Trophoblast cell (in vitro differentiated cells and primary cell): ENCODE data around the gene POM121.
"Not testable (repeated sequence)": the region's sequence is repeated elsewhere in the genome, so short reads cannot be mapped to it uniquely, and the experiment has no call there.

Experiments used
- DNase-seq, 2 donors: peaks; one replicate each; pipeline ENCODE4 v3.0.0-alpha.2; 2016
- H2AFZ ChIP-seq: 2 replicates; pipeline ENCODE4 v1.6.1; 2013; ENCODE audit warnings: low read length, moderate library complexity, mild to moderate bottlenecking; ENCODE audit not compliant: insufficient read depth, poor library complexity
- H2AK5ac ChIP-seq: 2 replicates; pipeline ENCODE4 v1.6.1; 2013; ENCODE audit warnings: mild to moderate bottlenecking, low read length
- H2BK120ac ChIP-seq: 2 replicates; pipeline ENCODE4 v1.6.1; 2013; ENCODE audit warnings: low read length, mild to moderate bottlenecking, moderate library complexity; ENCODE audit not compliant: insufficient read depth, poor library complexity
- H2BK12ac ChIP-seq: 2 replicates; pipeline ENCODE4 v1.6.1; 2013; ENCODE audit warnings: mild to moderate bottlenecking, low read length, moderate library complexity
- H2BK5ac ChIP-seq: 2 replicates; pipeline ENCODE4 v1.6.1; 2013; ENCODE audit warnings: low read length, low read depth, moderate library complexity, mild to moderate bottlenecking; ENCODE audit not compliant: poor library complexity
- H3K14ac ChIP-seq: 2 replicates; pipeline ENCODE4 v1.6.1; 2013; ENCODE audit warnings: mild to moderate bottlenecking, low read length
- H3K18ac ChIP-seq: 2 replicates; pipeline ENCODE4 v1.6.1; 2013; ENCODE audit warnings: mild to moderate bottlenecking, low read length
- H3K23ac ChIP-seq: 2 replicates; pipeline ENCODE4 v1.6.1; 2013; ENCODE audit warnings: low read length
- H3K27ac ChIP-seq: 2 replicates; pipeline ENCODE4 v1.5.1; 2013; ENCODE audit warnings: low read depth, mild to moderate bottlenecking, inconsistent platforms, low read length, moderate library complexity
- H3K27me3 ChIP-seq: 2 replicates; pipeline ENCODE4 v1.6.1; 2013; ENCODE audit warnings: inconsistent platforms, mild to moderate bottlenecking, low read length, moderate library complexity; ENCODE audit not compliant: insufficient read depth
- H3K36me3 ChIP-seq, 2 experiments: 1 replicate in 1 of 2; 2 replicates in 1 of 2; pipeline ENCODE4 v1.6.1; 2013; ENCODE audit warnings: low read length in 2 of 2, mild to moderate bottlenecking in 2 of 2, moderate library complexity in 1 of 2; ENCODE audit not compliant: insufficient read depth in 2 of 2, control insufficient read depth in 1 of 2
- H3K4ac ChIP-seq: 2 replicates; pipeline ENCODE4 v1.6.1; 2013; ENCODE audit warnings: low read depth, mild to moderate bottlenecking, low read length, moderate library complexity
- H3K4me1 ChIP-seq, 2 experiments: 1 replicate in 1 of 2; 2 replicates in 1 of 2; pipeline ENCODE4 v1.6.1; 2013; ENCODE audit warnings: low read length in 2 of 2, mild to moderate bottlenecking in 2 of 2, moderate library complexity in 1 of 2; ENCODE audit not compliant: insufficient read depth in 2 of 2, control insufficient read depth in 1 of 2
- H3K4me2 ChIP-seq: 2 replicates; pipeline ENCODE4 v1.6.1; 2013; ENCODE audit warnings: inconsistent platforms, mild to moderate bottlenecking, low read length, moderate library complexity
- H3K4me3 ChIP-seq: 2 replicates; pipeline ENCODE4 v1.5.1; 2013; ENCODE audit warnings: mild to moderate bottlenecking, low read depth, low read length, inconsistent platforms
- H3K79me1 ChIP-seq: one replicate; pipeline ENCODE4 v1.6.1; 2013; ENCODE audit warnings: low read length
- H3K79me2 ChIP-seq: 2 replicates; pipeline ENCODE4 v1.6.1; 2013; ENCODE audit warnings: low read length, mild to moderate bottlenecking; ENCODE audit not compliant: control insufficient read depth, insufficient read depth, poor library complexity
- H3K9ac ChIP-seq: 2 replicates; pipeline ENCODE4 v1.6.1; 2013; ENCODE audit warnings: mild to moderate bottlenecking, low read length
- H3K9me3 ChIP-seq: 2 replicates; pipeline ENCODE4 v1.6.1; 2013; ENCODE audit warnings: low read depth, mild to moderate bottlenecking, control low read depth, inconsistent platforms, low read length; ENCODE audit not compliant: insufficient read depth
- H4K12ac ChIP-seq: 2 replicates; pipeline ENCODE4 v1.6.1; 2013; ENCODE audit warnings: low read depth, mild to moderate bottlenecking, low read length, moderate library complexity
- H4K8ac ChIP-seq: 2 replicates; pipeline ENCODE4 v1.6.1; 2013; ENCODE audit warnings: low read depth, mild to moderate bottlenecking, low read length, moderate library complexity
- H4K91ac ChIP-seq: one replicate; pipeline ENCODE4 v1.6.1; 2013; ENCODE audit warnings: low read depth, mild to moderate bottlenecking, low read length, moderate library complexity
- WGBS: extraction: QIAGEN DNeasy Blood & Tissue Kit; methylation state at CpG from one replicate; pipeline ENCODE4 v1.1.7; 2013; ENCODE audit warnings: missing lambda C conversion rate; ENCODE audit not compliant: insufficient read length, insufficient coverage; ENCODE audit errors: extremely low coverage; 5-methylcytosine and 5-hydroxymethylcytosine counted together

Gene POM121

DNA sequence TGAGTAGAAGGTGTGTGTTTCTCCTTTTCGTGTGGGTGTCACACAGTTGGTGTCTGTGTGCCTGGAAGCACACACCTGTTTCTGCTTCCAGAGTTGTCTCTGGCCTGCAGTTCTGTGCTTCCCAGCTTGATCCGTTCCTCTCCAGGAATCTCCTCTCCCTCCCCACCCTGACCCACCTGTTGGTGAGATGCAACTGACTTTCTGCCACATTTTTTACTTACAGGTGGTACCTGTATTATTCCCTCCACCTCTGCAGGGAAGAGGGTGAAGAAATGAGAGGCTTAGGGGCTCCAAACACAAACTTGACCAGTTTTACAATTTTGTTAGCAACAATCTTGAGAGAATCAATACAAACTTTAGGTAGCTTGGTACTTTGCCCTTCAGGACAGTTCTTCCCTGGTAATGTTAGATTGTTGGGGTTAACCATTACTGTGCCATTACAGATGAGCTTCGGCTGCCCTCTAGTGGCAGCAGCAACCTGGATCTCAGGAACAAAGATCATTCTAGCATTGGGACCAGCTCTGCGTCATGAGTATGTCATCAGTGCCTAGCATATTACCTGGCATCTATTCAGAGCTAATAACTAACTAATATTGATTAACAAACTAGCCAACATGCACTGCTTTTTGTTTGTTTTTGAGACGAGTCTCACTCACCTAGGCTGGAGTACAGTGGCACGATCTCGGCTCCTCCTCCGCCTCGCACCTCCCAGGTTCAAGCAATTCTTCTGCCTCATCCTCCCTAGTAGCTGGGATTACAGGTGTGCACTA, 10.0 kb upstream of the POM121 start:
- H3K14ac ChIP-seq, H3K4me2 ChIP-seq, H2AK5ac ChIP-seq, H3K4ac ChIP-seq, H3K23ac ChIP-seq, H3K4me3 ChIP-seq, H2BK12ac ChIP-seq, H2AFZ ChIP-seq, H4K8ac ChIP-seq, H3K79me1 ChIP-seq, H3K27ac ChIP-seq, H3K9ac ChIP-seq, H3K27me3 ChIP-seq, H4K91ac ChIP-seq, H3K9me3 ChIP-seq, H3K4me1 ChIP-seq, H4K12ac ChIP-seq, H3K18ac ChIP-seq, H2BK5ac ChIP-seq, H3K79me2 ChIP-seq, H2BK120ac ChIP-seq: not testable (repeated sequence)
- peak; percentile 32 to 66 for DNase-seq
- WGBS: no CpG with 5 or more reads among the region's 9 CpGs
- peaks cover 7 to 12% of the 10 kb centered on the region in 2 experiments for H3K36me3 ChIP-seq

DNA sequence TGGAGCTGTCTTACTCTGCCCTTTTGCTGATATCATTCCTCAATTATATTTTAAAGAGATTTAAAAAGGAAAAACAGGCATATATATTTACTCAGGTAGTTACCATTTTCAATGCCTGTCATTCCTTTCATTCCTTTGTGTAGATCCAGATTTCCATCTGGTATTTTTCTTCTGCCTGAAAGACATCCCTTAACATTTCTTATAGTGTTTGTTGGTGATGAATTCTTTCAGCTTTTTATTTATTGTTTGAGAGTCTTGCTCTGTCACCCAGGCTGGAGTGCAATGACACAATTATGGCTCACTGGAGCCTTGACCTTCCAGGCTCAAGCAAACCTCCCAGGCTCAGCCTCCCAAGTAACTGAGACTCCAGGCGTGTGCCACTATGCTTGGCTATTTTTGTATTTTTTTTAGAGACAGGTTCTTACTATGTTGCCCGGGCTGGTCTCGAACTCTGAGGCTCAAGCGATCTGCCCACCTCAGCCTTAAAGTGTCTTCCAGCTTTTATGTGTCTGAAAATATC, 5.6 kb upstream of the POM121 start:
- Histone ChIP-seq H4K12ac (no peak overlapping the region), H4K8ac (no peak overlapping the region), H2BK5ac (no peak overlapping the region), H3K4me3 (no peak overlapping the region), H2AFZ (no peak overlapping the region), H3K79me1 (no peaks in the 10 kb centered on the region), H3K23ac (no peak overlapping the region), H3K18ac (no peak overlapping the region), H3K14ac (no peak overlapping the region), H3K36me3 (peaks cover 2% of the 10 kb centered on the region in 2 experiments), H3K27ac (peak overlapping the region; percentile 41), H3K4me2 (peak overlapping the region; percentile 39), H3K4me1 (peaks cover 3 to 6% of the 10 kb centered on the region in 2 experiments), H3K27me3 (no peaks in the 10 kb centered on the region), H2BK12ac (no peak overlapping the region), H4K91ac (no peak overlapping the region), H3K9me3 (no peaks in the 10 kb centered on the region), H3K79me2 (no peaks in the 10 kb centered on the region), H3K9ac (no peak overlapping the region), H3K4ac (no peak overlapping the region), H2AK5ac (no peak overlapping the region), H2BK120ac (no peak overlapping the region)
- no CpG with 5 or more reads among the region's 4 CpGs for WGBS
- peak; percentile 12 to 54 for DNase-seq

DNA sequence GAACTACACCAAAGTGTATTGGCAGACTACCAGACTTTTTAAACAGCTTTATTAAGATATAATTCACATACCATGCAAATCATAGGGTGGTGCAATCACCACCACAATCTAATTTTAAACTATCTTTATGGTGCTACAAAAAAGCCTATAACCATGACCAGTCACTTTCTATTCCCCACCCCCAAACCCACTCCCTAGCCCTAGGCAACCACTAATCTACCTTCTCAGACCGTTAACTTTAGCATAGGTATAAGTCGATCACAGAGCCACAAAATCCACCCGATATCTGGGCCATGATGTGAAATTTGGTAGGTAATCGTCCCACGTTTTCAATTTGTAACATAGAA, 536 bp upstream of the POM121 start:
- Histone ChIP-seq H3K4ac (no peak overlapping the region), H3K79me1 (no peaks in the 10 kb centered on the region), H2BK5ac (no peak overlapping the region), H2AFZ (no peak overlapping the region), H3K9ac (peak overlapping the region; percentile 99), H3K9me3 (no peaks in the 10 kb centered on the region), H4K8ac (peak overlapping the region; percentile 50), H3K14ac (no peak overlapping the region), H3K18ac (no peak overlapping the region), H3K79me2 (peaks cover 4% of the 10 kb centered on the region), H2AK5ac (no peak overlapping the region), H3K4me1 (peaks cover 3 to 4% of the 10 kb centered on the region in 2 experiments), H3K4me3 (peak overlapping the region; percentile 96), H3K36me3 (peaks cover 8 to 13% of the 10 kb centered on the region in 2 experiments), H3K4me2 (peak overlapping the region; percentile 97), H3K27me3 (no peaks in the 10 kb centered on the region), H3K23ac (no peak overlapping the region), H2BK12ac (no peak overlapping the region), H2BK120ac (no peak overlapping the region), H4K91ac (no peak overlapping the region), H4K12ac (no peak overlapping the region), H3K27ac (no peak overlapping the region)
- no peak for DNase-seq
- WGBS: no CpG with 5 or more reads among the region's 5 CpGs

- peaks cover 4% of the 10 kb centered on the region for H3K79me2 ChIP-seq
- peak overlapping the region; percentile 47 for H2BK5ac ChIP-seq
- peak overlapping the region; percentile 72 for H4K91ac ChIP-seq
- peak overlapping the region; percentile 70 for H3K27ac ChIP-seq
- peak overlapping the region; percentile 38 for H4K12ac ChIP-seq
- H3K27me3 ChIP-seq: no peaks in the 10 kb centered on the region
- H4K8ac ChIP-seq: peak overlapping the region; percentile 86
- H3K4me3 ChIP-seq: peak overlapping the region; percentile 96
- H3K36me3 ChIP-seq: peaks cover 14 to 23% of the 10 kb centered on the region in 2 experiments
- no peak overlapping the region for H2BK12ac ChIP-seq
- no peak for DNase-seq
- WGBS: no CpG with 5 or more reads among the region's 35 CpGs
- H2BK120ac ChIP-seq: peak overlapping the region; percentile 9
- no peaks in the 10 kb centered on the region for H3K9me3 ChIP-seq
- peaks cover 0 to 2% of the 10 kb centered on the region in 2 experiments for H3K4me1 ChIP-seq
- H3K79me1 ChIP-seq: no peaks in the 10 kb centered on the region
- H2AFZ ChIP-seq: peak overlapping the region; percentile 74
- H3K4me2 ChIP-seq: peak overlapping the region; percentile 94
- H3K23ac ChIP-seq: no peak overlapping the region
- peak overlapping the region; percentile 72 for H3K4ac ChIP-seq
- no peak overlapping the region for H2AK5ac ChIP-seq
- H3K14ac ChIP-seq: peak overlapping the region; percentile 84
- peak overlapping the region; percentile 88 for H3K9ac ChIP-seq
- H3K18ac ChIP-seq: peak overlapping the region; percentile 87
These were observed 738 bp downstream of the POM121 start for GRCh38 chr7:72925546-72926120.
